Urothelium cell line (cell line): ENCODE results near the gene METTL15.
"Not testable (repeated sequence)": the region's sequence is repeated elsewhere in the genome, so short reads cannot be mapped to it uniquely, and the experiment has no call there.

ENCODE experiments used
- DNase-seq: peaks from one replicate; pipeline ENCODE4 v3.0.0; 2011; ENCODE audit warnings: low spot score, mixed read lengths
- FAIRE-seq: peaks from 2 replicates; lab custom pipeline; 2011; peaks lifted over from hg19 to GRCh38; lab: Jason Lieb, UNC

The METTL15 gene

GRCh38 chr11:28195449-28195848 is 87.3 kb downstream of the METTL15 start:
- DNase-seq (no peak), FAIRE-seq (no peak)

GRCh38 chr11:28209906-28210305 is 101.7 kb downstream of the METTL15 start:
- no peak for FAIRE-seq
- no peak for DNase-seq

DNA sequence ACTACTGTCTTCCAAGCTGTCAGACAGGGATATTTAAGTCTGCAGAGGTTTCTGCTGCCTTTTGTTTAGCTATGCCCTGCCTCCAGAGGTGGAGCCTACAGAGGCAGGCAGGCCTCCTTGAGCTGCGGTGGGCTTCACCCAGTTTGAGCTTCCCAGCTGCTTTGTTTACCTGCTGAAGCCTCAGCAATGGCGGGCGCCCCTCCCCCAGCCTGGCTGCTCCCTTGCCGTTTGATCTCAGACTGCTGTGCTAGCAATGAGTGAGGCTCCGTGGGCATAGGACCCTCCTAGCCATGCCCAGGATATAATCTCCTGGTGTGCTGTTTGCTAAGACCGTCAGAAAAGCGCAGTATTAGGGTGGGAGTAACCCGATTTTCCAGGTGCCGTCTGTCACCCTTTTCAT is 113.9 kb downstream of the METTL15 start:
- not testable (repeated sequence) for DNase-seq, FAIRE-seq

GRCh38 chr11:28223577-28223976 is 115.4 kb downstream of the METTL15 start:
- DNase-seq: no peak
- no peak for FAIRE-seq

- DNase-seq: no peak
- FAIRE-seq: no peak
Observed at GRCh38 chr11:28223994-28224393, 115.8 kb downstream of the METTL15 start.

- FAIRE-seq (no peak), DNase-seq (no peak)
Observed at GRCh38 chr11:28227460-28227859, 119.3 kb downstream of the METTL15 start.

GRCh38 chr11:28228196-28228895 is 120.2 kb downstream of the METTL15 start:
- DNase-seq: no peak
- no peak for FAIRE-seq

GRCh38 chr11:28231475-28231874 is 123.3 kb downstream of the METTL15 start:
- no peak for DNase-seq

DNA sequence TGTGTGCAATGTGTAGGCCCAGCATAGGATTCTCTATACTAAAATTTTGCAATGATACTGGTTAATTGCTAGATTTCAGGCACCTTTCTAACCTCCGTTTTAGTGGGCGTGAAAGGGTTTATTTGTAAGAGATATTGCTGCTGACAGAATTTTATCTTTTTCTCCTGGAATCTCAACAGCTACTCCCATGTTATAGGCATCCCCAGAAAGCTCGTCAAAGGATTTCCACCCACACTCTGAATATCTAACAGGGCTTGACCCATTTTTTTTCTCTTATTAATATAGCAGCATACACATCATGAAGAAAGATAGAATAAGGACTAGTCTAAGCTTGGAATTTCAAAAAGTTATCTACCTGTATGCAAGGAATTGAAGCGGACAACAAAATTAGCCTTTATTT is 124.5 kb downstream of the METTL15 start:
- FAIRE-seq (no peak), DNase-seq (no peak)

More at GRCh38 chr11:28231475-28231874, 123.3 kb downstream of the METTL15 start:
- no peak for FAIRE-seq

- DNase-seq (no peak), FAIRE-seq (no peak)
Observed at GRCh38 chr11:28241760-28242159, 133.6 kb downstream of the METTL15 start.

GRCh38 chr11:28242596-28242995 is 134.4 kb downstream of the METTL15 start:
- no peak for FAIRE-seq

DNA sequence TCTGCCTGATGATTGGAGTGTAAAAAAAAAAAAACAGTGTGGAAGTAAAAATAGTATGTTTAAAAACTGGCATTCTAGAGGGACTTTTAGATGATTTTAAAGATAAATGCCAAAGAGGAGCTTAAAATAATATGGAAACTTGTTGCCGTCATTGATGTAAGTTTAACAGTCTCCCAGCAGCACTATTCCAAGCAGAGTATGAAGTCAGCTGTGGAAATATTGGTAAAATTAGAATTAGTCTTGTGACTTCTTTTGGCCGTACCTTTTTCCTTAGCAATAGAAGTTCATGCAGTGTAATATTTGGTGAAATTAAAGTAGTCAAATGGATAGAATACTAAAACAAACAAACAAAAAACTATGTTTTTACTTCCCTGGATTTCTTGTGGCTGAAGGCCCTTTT is 134.9 kb downstream of the METTL15 start:
- no peak for DNase-seq

More at GRCh38 chr11:28242596-28242995, 134.4 kb downstream of the METTL15 start:
- DNase-seq: no peak

GRCh38 chr11:28243581-28243980 is 135.4 kb downstream of the METTL15 start:
- FAIRE-seq: no peak

More for the DNA sequence above, 134.9 kb downstream of the METTL15 start:
- no peak for FAIRE-seq

GRCh38 chr11:28245131-28245530 is 136.9 kb downstream of the METTL15 start:
- FAIRE-seq (no peak), DNase-seq (no peak)

More at GRCh38 chr11:28243581-28243980, 135.4 kb downstream of the METTL15 start:
- DNase-seq: no peak

DNA sequence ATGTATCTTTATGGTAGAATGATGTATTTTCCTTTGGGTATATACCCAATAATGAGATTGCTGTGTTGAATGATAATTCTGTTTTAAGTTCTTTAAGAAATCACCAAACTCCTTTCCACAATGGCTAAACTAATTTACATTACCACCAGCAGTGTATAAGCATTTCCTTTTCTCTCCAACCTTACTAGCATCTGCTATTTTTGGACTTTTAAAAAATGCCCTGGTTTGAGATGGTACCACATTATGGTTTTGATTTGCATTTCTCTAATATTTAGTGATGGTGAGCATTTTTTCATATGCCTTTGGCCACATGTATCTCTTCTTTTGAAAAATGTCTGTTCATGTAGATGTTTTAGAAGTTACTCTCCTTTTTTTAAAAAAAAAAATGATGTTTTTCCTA is 142.0 kb downstream of the METTL15 start:
- FAIRE-seq: no peak
- DNase-seq: no peak

- DNase-seq (no peak), FAIRE-seq (no peak)
Observed at GRCh38 chr11:28251257-28251656, 143.1 kb downstream of the METTL15 start.

DNA sequence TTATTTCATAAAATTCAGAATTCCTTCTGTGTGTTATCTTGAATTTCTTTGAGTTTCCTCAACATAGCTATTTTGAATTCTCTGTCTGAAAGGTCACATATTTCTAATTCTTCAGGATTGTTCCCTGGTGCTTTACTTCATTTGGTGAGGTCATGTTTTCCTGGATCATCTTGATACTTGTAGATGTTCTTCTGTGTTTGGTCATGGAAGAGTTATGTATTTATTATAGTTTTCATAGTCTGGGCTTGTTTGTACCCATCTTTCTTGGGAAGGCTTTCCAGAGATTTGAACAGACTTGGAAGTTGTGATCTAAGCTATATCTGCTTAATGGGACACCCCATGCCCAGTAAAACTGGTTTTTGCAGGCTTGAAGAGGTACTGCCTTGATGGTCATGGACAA is 149.6 kb downstream of the METTL15 start:
- no peak for DNase-seq
- FAIRE-seq: no peak

GRCh38 chr11:28259177-28259843 is 151.1 kb downstream of the METTL15 start:
- DNase-seq: no peak
- FAIRE-seq: no peak

DNA sequence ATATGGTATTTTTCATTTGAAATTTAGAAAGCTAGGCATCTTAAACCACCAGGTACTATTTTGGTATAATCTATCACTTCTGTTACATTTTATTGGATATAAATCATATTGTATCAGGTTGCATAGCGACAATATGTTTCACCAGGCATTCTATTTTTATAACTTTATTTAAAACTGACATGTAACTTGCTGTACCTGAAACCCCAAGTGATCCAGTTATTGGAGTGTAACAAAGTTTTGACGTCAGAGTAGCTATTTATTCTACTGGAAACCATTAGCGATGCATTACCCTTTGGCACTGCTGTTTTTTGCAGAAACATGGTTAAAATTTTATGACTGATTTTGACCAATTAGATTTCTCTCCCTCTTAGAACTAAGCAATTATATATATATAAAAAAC is 160.7 kb downstream of the METTL15 start:
- no peak for FAIRE-seq
- DNase-seq: no peak

- DNase-seq: no peak
Observed at GRCh38 chr11:28269586-28269985, 161.4 kb downstream of the METTL15 start.

GRCh38 chr11:28272247-28272646 is 164.1 kb downstream of the METTL15 start:
- not testable (repeated sequence) for DNase-seq, FAIRE-seq

More at GRCh38 chr11:28269586-28269985, 161.4 kb downstream of the METTL15 start:
- FAIRE-seq: no peak

- FAIRE-seq: no peak
- no peak for DNase-seq
Observed at GRCh38 chr11:28274216-28274615, 166.0 kb downstream of the METTL15 start.
